ELR (cell line): ENCODE data around the gene ZNF618.

Source experiments
- DNase-seq: peaks from one replicate; pipeline ENCODE4 v3.0.0-alpha.2; 2015; ENCODE audit warnings: low read depth

ZNF618 gene

GRCh38 chr9:114059047-114059803 lies 183.1 kb downstream of the ZNF618 start:
- no peak for DNase-seq

DNA sequence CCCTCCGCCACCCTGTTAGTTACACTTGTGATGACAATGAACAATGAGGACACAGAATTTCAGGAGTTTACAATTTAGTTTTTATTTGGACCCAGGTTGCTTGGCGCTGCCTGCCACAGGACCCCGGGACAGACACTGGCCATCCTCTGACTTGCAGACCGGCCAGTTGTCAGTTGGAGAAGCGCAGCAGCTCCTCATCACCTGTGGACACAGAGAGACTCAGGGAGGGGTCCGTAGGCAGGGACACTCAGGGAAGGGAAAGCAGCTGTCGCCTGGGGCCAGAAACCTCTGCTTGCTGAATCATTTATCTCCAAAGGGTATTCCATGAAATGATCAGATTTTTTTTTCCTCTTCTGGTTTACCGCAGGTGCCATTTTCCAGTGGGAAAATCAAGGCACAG lies 184.0 kb downstream of the ZNF618 start:
- DNase-seq = no peak

DNA sequence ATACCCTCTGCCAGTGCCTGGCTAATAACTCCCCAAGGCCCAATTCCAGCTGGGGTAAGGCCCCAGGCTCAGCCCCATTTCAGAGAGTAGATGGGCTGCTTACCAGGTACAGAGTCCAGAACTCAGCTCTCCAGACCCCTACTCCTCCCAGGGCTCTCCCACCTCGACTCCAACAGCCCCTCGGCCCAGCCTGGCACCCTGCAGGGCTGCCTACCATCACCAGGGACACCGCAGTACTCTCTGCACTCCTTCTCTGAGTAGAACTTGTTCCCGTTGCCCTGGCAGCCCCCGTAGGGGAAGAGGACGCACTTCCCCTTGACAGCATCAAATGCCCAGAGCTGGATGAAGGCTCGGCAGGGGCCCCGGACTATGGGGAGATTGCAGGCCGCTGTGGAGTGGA lies 184.6 kb downstream of the ZNF618 start:
- no peak for DNase-seq

DNA sequence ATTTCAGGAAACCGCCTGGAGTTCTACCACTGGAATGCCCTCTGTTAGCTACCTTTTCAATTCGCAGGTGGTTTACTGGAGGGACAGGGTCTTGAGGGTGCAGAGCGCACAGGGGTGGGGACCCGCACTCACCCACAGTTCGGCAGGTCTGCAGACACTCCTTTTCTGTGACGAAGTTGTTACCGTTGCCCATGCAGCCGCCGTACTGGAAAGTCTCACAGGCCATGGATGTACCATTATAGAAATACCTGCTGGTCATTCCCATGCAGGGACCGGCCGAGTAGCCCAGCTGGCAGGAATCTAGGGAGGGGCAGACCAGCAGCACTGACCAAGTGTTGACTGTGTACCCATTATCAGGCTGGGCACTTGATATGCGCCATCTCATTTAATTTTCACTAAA lies 185.2 kb downstream of the ZNF618 start:
- DNase-seq = no peak

- DNase-seq = no peak
These were observed 185.8 kb downstream of the ZNF618 start for GRCh38 chr9:114061830-114062474.

- no peak for DNase-seq
These were observed 189.2 kb downstream of the ZNF618 start for GRCh38 chr9:114065304-114065703.

GRCh38 chr9:114069476-114070187 lies 193.5 kb downstream of the ZNF618 start:
- DNase-seq = no peak

DNA sequence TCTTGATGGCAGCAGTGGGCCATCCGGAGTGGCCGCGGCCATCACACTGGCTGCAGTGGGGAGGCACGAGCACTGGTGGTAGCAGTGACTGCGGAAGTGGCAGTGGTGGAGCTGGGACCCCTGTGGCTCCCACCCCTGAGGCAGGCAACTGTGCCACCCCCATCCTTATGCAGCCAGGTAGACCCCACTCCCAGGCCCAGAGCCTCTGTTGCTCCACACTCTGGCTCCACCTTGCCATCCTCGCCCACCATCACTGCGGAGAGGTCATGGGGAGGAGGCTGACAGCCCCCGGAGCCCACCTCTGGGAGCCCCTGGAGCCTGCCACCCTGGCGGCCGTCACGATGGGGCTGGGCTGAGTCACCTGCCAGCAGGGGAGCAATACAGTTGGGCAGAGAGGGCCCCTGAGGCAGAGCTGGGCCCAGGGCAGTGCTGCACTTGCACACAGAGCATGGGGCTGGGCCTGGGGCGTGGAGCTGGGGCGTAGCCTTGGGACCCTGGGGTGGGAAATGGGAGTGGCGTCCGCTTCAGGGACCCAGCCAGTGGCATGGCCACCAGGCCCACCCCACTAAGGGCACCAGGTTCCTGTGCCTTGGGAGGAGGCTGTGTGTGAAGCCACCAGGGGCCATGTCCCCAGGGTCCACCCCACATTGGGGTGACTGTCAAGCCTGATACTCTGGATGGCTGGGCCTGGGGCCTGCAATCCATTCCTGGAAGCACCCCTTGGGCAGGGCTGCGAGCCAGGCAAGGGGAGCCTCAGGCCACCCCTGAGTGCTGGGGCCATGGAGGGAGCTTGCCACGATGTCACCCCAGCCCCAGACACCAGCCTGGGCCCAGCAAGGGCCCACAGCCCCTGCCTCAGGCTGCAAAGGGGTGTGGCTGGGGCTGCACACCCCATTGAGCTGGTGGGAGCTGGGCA lies 194.3 kb downstream of the ZNF618 start:
- no peak for DNase-seq

DNA sequence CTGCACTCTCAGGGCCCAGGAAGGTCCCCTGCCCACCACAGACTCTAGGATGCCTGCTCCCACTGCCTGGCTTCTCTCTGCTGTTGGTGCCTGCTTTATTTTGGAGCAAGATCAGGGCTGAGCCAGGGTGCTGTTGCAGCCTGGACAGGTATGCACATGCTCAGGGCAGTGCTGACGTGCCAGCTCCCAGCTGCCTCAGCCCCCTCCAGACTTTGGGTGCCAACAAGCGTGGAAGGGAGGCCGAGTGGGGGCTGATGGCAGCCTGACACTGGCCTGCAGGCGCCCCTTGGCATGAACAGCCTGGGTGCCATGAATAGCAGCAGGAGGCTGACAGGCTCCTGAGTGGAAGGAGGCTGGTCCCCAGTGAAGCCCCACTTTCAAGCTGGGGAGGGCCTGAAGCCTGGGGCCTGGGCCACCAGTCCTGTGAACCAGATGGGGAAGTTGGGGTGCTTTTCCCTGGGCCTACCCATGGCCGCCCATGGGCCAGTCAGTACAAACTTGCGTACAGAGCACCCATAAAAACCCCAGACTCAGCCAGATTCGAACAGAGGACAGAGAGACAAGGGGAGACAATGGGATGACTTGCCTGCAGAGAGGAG lies 195.2 kb downstream of the ZNF618 start:
- no peak for DNase-seq

GRCh38 chr9:114072184-114073140 lies 196.4 kb downstream of the ZNF618 start:
- DNase-seq = no peak

DNA sequence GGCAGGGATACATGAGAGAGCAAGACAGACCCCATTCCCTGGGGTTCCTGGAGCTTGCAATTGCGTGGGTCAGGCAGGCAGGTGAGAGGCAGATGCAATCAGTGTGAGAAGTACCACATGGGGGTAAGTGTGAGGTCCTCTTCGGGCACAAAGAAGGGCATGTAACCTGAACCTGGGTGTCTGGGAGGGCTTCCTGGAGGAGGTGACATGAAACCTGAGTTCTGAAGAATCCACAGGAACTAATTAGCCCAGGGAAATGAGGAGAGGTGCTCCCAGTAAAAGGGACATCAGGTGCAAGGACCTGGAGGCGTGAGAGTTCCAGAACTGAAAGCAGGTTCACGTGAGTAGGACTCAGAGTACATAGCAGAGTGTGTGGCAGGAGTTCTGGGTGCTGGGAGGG lies 199.5 kb downstream of the ZNF618 start:
- DNase-seq = no peak

GRCh38 chr9:114076237-114077161 lies 200.4 kb downstream of the ZNF618 start:
- no peak for DNase-seq

DNA sequence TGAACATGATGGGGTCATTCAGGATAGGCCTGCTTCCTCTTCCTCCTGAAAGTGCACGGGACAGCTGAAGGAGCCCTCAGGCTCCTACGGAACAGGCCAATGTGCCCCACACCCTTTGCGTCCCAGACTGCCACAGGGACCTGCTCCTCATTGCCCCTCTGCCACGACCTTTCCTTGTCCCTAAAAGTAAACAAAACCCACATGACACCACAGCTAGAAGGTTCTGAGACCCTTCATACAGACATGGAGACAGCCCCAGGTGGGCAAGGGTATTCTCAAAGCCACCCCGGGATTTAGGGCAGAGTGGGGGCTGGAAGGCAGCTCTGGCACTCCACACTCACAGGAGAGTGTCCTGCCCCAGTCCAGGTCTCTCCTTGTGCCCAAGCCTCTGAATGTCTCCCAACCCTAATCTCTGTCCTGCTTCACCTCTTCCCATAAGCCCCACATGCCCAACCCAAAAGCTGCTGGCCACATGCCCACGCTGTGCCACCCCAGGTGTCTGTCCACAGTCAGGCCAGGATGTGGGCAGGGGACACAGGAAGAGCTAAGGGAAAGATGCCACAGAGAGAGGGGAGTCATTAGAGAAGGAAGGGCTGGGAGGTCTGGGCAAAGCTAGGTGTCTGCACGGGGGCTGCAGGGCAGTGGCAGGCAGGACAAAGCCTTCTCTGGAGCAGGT lies 201.2 kb downstream of the ZNF618 start:
- DNase-seq = no peak

DNA sequence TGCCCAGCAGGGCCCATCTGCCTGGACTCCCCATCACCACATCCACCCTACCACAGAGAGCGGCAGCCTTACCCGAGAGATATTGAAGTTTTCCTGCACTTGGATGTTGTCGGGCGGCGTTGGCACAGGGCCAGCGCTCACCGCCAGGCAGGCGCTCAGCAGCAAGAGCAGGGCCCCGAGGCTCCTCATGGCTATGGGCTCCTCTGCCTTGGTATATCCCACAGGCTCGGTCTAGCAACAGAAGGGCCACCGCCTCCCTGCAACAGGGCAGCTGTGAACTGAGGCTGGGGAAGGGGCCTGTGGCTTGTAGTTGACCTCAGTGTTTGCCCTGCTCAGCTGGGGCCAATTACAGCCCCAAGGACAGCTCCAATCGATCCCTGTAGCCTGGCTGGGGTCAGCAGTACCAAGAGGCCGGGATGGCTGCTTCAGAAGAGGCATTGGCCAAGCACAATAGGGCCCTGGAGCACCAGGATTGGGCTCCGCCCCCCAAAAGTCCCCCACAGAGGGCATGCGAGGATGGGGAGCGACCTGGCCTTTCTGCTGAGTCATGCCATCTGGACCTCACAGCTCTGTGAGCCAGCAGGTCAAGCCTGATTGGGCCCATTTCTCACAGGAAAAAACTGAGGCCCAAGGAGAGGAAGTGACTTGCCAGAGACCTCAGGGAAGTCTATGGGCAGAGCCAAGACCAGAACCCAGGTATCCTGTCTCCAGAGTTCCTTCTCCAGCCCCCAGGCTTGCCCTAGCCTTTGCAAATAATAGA lies 202.1 kb downstream of the ZNF618 start, which contains the start of gene AMBP:
Gene AMBP, minus strand, starts transcription at position 280 of the 760 bp plus-strand sequence. Its CDS starts 91 bp downstream, at position 189.
- peak; percentile 8 for DNase-seq

GRCh38 chr9:114078781-114079156 lies 202.7 kb downstream of the ZNF618 start:
- no peak for DNase-seq

DNA sequence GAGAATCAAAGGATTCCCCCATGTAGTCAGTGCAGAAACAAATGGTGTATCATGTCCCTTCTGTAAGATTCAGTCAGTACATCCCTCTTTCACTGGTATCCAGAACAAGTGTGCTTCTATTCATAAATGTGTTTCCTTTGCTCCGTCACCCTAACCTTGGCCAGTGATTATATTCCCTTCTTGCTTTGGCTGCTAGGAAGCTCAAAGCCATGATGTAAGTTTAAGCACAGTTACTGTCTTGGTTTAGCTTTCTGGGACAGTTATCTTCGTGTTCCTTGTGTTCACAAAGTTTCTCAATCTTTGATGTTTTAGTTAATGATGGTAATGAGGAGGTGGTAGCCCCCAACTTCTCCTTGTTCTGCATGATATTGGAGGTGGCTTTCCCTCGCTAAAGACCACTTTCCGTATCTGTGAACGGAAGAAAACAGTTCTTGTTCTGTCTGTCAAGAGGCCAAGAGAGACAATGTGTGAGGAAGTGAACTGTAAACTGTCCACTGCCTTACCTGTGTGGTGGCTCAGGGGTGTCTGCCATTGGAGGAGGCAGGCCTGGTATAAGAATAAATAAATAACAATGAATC lies 204.2 kb downstream of the ZNF618 start:
- DNase-seq = no peak

DNA sequence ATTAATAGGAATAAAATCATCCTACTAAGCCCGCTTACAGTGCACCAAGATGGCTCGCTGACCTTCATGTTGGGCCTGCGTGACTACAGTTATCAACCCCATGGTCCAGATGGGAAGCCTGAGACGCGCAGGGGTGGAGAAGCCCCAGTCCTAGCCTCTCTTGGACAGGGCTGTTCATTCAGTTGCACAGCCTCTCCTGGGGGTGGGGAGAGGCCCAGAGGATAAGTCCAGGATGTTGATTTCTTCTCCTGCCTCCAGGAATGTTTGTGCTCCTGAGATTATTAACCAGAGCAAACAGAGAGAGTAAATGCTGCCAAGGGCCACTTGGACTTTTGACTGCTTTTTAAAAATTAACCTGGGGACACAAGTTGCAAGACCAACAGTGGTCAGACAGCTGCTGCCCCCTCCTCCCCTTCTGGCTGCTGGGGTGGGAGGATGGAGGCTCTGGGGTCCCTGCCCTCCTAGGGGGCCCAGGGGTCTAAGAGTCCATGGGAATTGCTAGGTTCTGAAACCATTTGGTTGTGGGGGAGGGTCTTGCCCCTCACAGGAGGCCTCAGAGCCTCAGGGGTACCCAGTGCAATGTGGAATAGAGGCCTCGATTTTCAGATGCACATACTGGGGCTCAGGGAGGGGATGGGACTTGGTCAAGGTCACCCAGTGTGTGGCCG lies 204.8 kb downstream of the ZNF618 start:
- DNase-seq = no peak
